Nephron (organoid): ENCODE results near the gene EPHA2.
"Not testable (repeated sequence)": the region's sequence is repeated elsewhere in the genome, so short reads cannot be mapped to it uniquely, and the experiment has no call there.

Experiments
- H3K27ac Mint-ChIP-seq, 3 experiments: 2 replicates each; pipeline ENCODE4 v1.8.0; 2020; ENCODE audit warnings: mixed read lengths in 3 of 3, mild to moderate bottlenecking in 2 of 3, moderate library complexity in 1 of 3
- H3K27me3 Mint-ChIP-seq: 2 replicates; pipeline ENCODE4 v1.8.0; 2021; ENCODE audit warnings: low read depth, mild to moderate bottlenecking, moderate library complexity, mixed read lengths
- H3K36me3 Mint-ChIP-seq: 2 replicates; pipeline ENCODE4 v1.8.0; 2020; ENCODE audit warnings: low read depth, mixed read lengths
- H3K4me1 Mint-ChIP-seq: 2 replicates; pipeline ENCODE4 v1.8.0; 2020; ENCODE audit warnings: mixed read lengths
- H3K4me3 Mint-ChIP-seq, 3 experiments: 2 replicates each; pipeline ENCODE4 v1.8.0; 2020; ENCODE audit warnings: mild to moderate bottlenecking in 3 of 3, mixed read lengths in 3 of 3, moderate library complexity in 2 of 3
- H3K9me3 Mint-ChIP-seq: 2 replicates; pipeline ENCODE4 v1.8.0; 2020; ENCODE audit warnings: mixed read lengths
- TF ChIP-seq, protein P1 (sequence below), 3 experiments: fragments of 200-600 bp; sonication (generic); IDR thresholded peaks; one replicate each; pipeline ENCODE4 v1.5.0; 2021; ENCODE audit warnings: antibody characterized with exemption in 3 of 3; ENCODE audit not compliant: unreplicated experiment in 3 of 3

Gene EPHA2

DNA sequence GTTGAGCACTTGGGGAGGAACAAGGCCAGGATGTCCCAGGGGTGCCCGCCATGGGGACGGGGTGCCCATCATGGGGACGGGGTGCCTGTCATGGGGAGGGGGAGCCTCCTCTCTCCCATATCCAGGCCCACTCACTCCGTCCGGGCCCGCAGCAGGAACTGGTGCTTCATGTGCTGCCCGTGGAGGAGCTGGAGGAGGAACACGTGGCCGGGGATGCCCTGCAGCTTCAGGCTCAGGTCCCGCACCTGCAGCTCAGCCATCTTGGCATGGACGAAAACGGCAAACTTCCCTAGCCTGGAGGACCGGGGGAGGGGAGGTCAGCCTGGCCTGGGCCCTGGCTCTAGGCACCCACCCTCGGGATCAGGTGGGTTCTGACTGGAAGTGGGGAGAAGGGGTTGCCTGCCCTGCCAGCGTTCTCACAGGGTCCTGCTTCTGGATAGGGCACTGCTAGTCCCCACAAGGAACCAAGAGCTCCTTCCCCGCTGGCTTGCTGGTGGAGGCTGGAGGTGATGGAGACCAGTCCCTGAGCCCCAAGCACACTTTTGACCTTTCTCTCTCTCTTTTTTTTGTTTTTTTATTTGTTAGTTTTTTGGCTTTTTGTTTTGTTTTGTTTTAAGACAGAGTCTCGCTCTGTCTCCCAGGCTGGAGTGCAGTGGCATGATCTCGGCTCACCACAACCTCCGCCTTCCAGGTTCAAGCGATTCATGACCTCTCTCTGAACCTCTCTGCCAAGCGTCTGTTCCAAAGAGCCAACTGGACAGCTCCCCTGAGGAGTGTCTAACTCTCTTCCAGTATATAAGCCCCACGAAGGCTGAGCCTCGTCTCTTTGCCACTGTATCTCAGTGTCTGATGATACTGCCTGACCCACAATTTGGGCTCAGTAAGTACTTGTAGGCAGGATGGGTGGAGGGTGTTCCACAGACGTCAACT lies 46.7 kb upstream of the EPHA2 start:
- Mint-ChIP-seq H3K27me3 (peaks cover 3% of the 10 kb centered on the region), H3K4me1 (peaks cover 8% of the 10 kb centered on the region), H3K27ac (no peak overlapping the region), H3K4me3 (no peak overlapping the region), H3K9me3 (no peaks in the 10 kb centered on the region), H3K36me3 (peaks cover 4% of the 10 kb centered on the region)
- TF ChIP-seq, protein P1, sequence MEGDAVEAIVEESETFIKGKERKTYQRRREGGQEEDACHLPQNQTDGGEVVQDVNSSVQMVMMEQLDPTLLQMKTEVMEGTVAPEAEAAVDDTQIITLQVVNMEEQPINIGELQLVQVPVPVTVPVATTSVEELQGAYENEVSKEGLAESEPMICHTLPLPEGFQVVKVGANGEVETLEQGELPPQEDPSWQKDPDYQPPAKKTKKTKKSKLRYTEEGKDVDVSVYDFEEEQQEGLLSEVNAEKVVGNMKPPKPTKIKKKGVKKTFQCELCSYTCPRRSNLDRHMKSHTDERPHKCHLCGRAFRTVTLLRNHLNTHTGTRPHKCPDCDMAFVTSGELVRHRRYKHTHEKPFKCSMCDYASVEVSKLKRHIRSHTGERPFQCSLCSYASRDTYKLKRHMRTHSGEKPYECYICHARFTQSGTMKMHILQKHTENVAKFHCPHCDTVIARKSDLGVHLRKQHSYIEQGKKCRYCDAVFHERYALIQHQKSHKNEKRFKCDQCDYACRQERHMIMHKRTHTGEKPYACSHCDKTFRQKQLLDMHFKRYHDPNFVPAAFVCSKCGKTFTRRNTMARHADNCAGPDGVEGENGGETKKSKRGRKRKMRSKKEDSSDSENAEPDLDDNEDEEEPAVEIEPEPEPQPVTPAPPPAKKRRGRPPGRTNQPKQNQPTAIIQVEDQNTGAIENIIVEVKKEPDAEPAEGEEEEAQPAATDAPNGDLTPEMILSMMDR (IDR thresholded peaks at IDR 0.05; ENCODE audit: unreplicated experiment in 3 of 3), result no peak

DNA sequence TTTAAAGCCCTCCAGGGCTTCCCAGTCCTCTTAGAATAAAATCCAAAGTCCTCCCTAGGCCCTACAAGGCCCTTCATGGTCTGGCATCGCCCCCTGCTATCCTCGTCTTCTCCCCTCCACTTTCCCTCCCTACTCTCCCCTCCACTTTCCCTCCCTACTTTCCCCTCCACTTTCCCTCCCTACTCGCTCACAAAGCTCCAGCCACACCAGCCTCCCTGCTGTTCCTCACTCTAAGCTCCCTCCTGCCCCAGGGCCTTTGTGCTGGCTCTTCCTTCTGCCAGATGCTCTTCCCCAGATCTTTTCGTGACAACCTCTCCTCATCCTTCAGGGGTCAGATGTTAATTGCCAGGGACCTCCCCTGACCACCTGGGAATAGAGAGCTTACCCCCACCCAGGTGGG lies 43.8 kb upstream of the EPHA2 start:
- TF ChIP-seq, protein P1 (IDR thresholded peaks at IDR 0.05; ENCODE audit: unreplicated experiment in 3 of 3), result no peak
- H3K27ac Mint-ChIP-seq, result no peak overlapping the region
- H3K27me3 Mint-ChIP-seq, result peaks cover 6% of the 10 kb centered on the region
- peaks cover 4% of the 10 kb centered on the region for H3K4me1 Mint-ChIP-seq
- no peaks in the 10 kb centered on the region for H3K9me3 Mint-ChIP-seq
- peaks cover 4% of the 10 kb centered on the region for H3K36me3 Mint-ChIP-seq
- H3K4me3 Mint-ChIP-seq, result no peak overlapping the region

DNA sequence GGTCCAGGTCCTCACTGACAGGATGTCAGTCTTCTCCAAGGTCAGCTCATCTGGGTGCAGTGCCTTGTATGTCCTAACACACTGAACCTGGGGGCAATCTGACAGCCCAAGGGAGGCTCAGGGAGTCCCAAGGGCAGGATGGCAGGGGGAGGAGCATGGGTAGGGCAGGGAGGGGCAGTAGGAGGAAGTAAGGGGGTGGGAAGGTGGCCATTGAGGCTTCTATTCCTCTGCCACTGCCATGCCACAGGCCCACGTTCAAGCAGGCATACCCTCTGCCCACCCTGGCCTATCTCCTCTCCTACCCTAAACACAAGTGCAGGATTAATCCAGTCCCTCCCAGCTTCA lies 43.3 kb upstream of the EPHA2 start:
- H3K4me1 Mint-ChIP-seq, result peaks cover 4% of the 10 kb centered on the region
- H3K27me3 Mint-ChIP-seq, result peaks cover 7% of the 10 kb centered on the region
- H3K9me3 Mint-ChIP-seq, result no peaks in the 10 kb centered on the region
- H3K36me3 Mint-ChIP-seq, result peaks cover 4% of the 10 kb centered on the region
- TF ChIP-seq, protein P1 (IDR thresholded peaks at IDR 0.05; ENCODE audit: unreplicated experiment in 3 of 3), result no peak
- no peak overlapping the region for H3K4me3 Mint-ChIP-seq
- H3K27ac Mint-ChIP-seq, result no peak overlapping the region

DNA sequence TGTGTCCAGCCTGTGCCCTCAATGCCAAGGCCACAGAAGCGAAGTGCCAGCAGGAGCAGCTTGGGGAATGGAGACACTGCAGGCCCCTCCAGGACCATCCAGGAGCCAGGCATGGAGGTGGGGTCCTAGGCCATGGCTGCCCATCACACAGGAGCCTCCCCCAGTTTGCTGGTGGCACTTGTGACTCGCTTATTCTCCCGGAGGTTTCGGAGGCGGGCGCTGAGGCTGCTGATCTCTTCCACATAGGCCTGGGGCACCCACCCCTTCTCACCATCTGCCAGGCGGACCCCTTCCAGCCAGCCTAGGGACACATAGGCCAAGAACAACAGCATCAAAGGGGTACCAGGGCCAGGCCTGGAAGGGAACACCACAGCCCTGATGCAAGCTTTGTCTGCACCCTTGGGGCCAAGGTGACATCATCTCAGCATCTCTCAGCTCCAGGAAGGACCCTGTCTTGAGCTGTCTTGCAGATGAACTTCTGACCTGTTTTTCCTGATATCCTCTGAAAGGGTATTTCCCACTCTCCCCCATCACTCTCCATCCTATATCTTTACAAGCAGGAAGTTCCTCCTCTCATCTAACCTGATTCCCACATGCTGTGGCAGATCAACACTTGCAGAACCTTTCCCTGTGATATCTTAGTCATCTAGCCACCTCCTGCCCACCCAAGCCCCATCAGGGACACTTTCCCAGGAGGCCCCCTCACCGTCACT lies 42.7 kb upstream of the EPHA2 start:
- H3K27me3 Mint-ChIP-seq, result peaks cover 7% of the 10 kb centered on the region
- H3K27ac Mint-ChIP-seq, result no peak overlapping the region
- H3K36me3 Mint-ChIP-seq, result peaks cover 4% of the 10 kb centered on the region
- TF ChIP-seq, protein P1 (IDR thresholded peaks at IDR 0.05; ENCODE audit: unreplicated experiment in 3 of 3), result no peak
- peaks cover 4% of the 10 kb centered on the region for H3K4me1 Mint-ChIP-seq
- no peaks in the 10 kb centered on the region for H3K9me3 Mint-ChIP-seq
- H3K4me3 Mint-ChIP-seq, result no peak overlapping the region

DNA sequence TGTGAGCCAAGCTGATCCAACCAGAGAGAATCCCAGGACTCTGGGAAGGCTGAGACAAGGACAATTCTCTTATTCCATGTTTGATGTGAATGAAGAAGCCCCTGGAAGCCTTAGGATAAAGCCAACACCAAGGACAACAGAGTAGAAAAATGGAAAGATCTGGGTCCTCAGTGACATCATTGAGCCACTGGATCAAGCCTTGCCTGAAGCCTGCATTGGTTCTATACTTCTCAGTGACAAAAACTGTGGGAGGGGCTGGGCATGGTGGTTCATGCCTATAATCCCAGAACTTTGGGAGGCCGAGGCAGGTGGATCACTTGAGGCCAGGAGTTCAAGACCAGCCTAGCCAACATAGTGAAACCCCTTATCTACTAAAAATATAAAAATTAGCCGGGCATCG lies 41.0 kb upstream of the EPHA2 start:
- Mint-ChIP-seq H3K9me3 (no peaks in the 10 kb centered on the region), H3K4me3 (no peak overlapping the region), H3K4me1 (no peaks in the 10 kb centered on the region), H3K36me3 (no peaks in the 10 kb centered on the region), H3K27me3 (peaks cover 7% of the 10 kb centered on the region), H3K27ac (no peak overlapping the region)
- TF ChIP-seq, protein P1 (IDR thresholded peaks at IDR 0.05; ENCODE audit: unreplicated experiment in 3 of 3), result no peak

DNA sequence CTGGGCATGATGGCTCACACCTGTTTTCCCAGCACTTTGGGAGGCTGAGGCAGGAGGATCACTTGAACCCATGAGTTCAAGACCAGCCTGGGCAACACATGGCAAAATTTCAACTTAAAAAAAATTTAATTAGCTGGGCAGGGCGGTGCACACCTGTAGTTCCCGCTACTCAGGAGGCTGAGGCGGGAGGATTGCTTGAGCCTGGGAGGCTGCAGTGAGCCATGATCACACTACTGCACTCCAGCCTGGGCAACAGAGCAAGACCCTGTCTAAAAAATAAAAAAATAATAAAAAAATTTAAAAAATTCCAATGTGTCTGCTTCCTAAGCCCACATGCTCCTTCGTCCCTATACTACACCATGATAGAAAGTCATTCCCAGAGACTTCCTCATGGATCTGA lies 40.3 kb upstream of the EPHA2 start:
- not testable (repeated sequence) for H3K4me1 Mint-ChIP-seq, H3K27ac Mint-ChIP-seq, H3K9me3 Mint-ChIP-seq, H3K4me3 Mint-ChIP-seq, H3K36me3 Mint-ChIP-seq, H3K27me3 Mint-ChIP-seq
